Endothelial cell (in vitro differentiated cells): ENCODE results near the gene CCDC85C. TPM values are rescaled to one million over a fixed set of nuclear protein-coding genes. Genes with fewer than 3 reads are reported as not detected.

Source experiments
- DNase-seq: peaks from one replicate; pipeline ENCODE4 v3.0.0; 2021; ENCODE audit warnings: low spot score
- H3K27ac Mint-ChIP-seq: one replicate; pipeline ENCODE4 v1.8.0; 2021; ENCODE audit warnings: mixed read lengths, inconsistent platforms; ENCODE audit not compliant: unreplicated experiment
- H3K27me3 Mint-ChIP-seq: one replicate; pipeline ENCODE4 v1.8.0; 2021; ENCODE audit warnings: mild to moderate bottlenecking, moderate library complexity, mixed read lengths, inconsistent platforms; ENCODE audit not compliant: unreplicated experiment
- H3K36me3 Mint-ChIP-seq: one replicate; pipeline ENCODE4 v1.8.0; 2021; ENCODE audit warnings: mild to moderate bottlenecking, low read depth, mixed read lengths, inconsistent platforms; ENCODE audit not compliant: unreplicated experiment
- H3K4me1 Mint-ChIP-seq: one replicate; pipeline ENCODE4 v1.8.0; 2021; ENCODE audit warnings: mild to moderate bottlenecking, mixed read lengths, inconsistent platforms; ENCODE audit not compliant: unreplicated experiment
- H3K4me3 Mint-ChIP-seq: one replicate; pipeline ENCODE4 v1.8.0; 2021; ENCODE audit warnings: mild to moderate bottlenecking, mixed read lengths, inconsistent platforms; ENCODE audit not compliant: unreplicated experiment
- H3K9me3 Mint-ChIP-seq: one replicate; pipeline ENCODE4 v1.8.0; 2021; ENCODE audit warnings: mixed read lengths, inconsistent platforms; ENCODE audit not compliant: unreplicated experiment
- CTCF ChIP-seq: fragments of 200-600 bp; sonication (generic); IDR thresholded peaks from one replicate; pipeline ENCODE4 v1.5.0; 2021; ENCODE audit warnings: antibody characterized with exemption; ENCODE audit not compliant: unreplicated experiment
- total RNA-seq: library from RNA; stranded (reverse); fragmentation: NEBNext Ultra II Directional; extraction: Animal tissue kit (Norgen Biotek cat#: 25700); gene quantifications from one replicate; pipeline ENCODE4 v1.2.1, GENCODE V29; 2021; ENCODE audit not compliant: unreplicated experiment

Gene CCDC85C
- total RNA-seq, 1 donor from 2014 or later, result 42.1 TPM

GRCh38 chr14:99544991-99545390 is 59.0 kb downstream of the CCDC85C start:
- H3K36me3 Mint-ChIP-seq, result no peaks in the 10 kb centered on the region
- H3K27me3 Mint-ChIP-seq, result peaks cover 19% of the 10 kb centered on the region
- peaks cover 18% of the 10 kb centered on the region for H3K4me1 Mint-ChIP-seq
- H3K27ac Mint-ChIP-seq, result no peak overlapping the region
- DNase-seq, result no peak
- no peaks in the 10 kb centered on the region for H3K9me3 Mint-ChIP-seq
- no peak for TF ChIP-seq CTCF
- H3K4me3 Mint-ChIP-seq, result no peak overlapping the region

GRCh38 chr14:99543985-99544384 is 60.0 kb downstream of the CCDC85C start:
- DNase-seq, result no peak
- H3K27me3 Mint-ChIP-seq, result peaks cover 17% of the 10 kb centered on the region
- no peak for TF ChIP-seq CTCF
- peaks cover 24% of the 10 kb centered on the region for H3K4me1 Mint-ChIP-seq
- H3K27ac Mint-ChIP-seq, result no peak overlapping the region
- no peaks in the 10 kb centered on the region for H3K9me3 Mint-ChIP-seq
- H3K4me3 Mint-ChIP-seq, result no peak overlapping the region
- H3K36me3 Mint-ChIP-seq, result no peaks in the 10 kb centered on the region

- TF ChIP-seq CTCF, result no peak
- H3K27ac Mint-ChIP-seq, result no peak overlapping the region
- H3K9me3 Mint-ChIP-seq, result no peaks in the 10 kb centered on the region
- no peak for DNase-seq
- H3K27me3 Mint-ChIP-seq, result peaks cover 15% of the 10 kb centered on the region
- no peaks in the 10 kb centered on the region for H3K36me3 Mint-ChIP-seq
- H3K4me1 Mint-ChIP-seq, result peaks cover 24% of the 10 kb centered on the region
- H3K4me3 Mint-ChIP-seq, result no peak overlapping the region
Observed at GRCh38 chr14:99543370-99543769, 60.6 kb downstream of the CCDC85C start.

GRCh38 chr14:99542566-99542965 is 61.4 kb downstream of the CCDC85C start:
- Mint-ChIP-seq H3K4me3 (no peak overlapping the region), H3K27ac (no peak overlapping the region), H3K36me3 (no peaks in the 10 kb centered on the region), H3K9me3 (no peaks in the 10 kb centered on the region), H3K4me1 (peaks cover 24% of the 10 kb centered on the region), H3K27me3 (peaks cover 17% of the 10 kb centered on the region)
- no peak for TF ChIP-seq CTCF
- DNase-seq, result no peak

GRCh38 chr14:99541677-99542470 is 62.1 kb downstream of the CCDC85C start:
- Mint-ChIP-seq H3K9me3 (no peaks in the 10 kb centered on the region), H3K4me3 (peak overlapping the region; percentile 31), H3K27ac (no peak overlapping the region)

More at GRCh38 chr14:99541677-99542470, 62.1 kb downstream of the CCDC85C start:
- no peak for DNase-seq
- H3K4me1 Mint-ChIP-seq, result peaks cover 24% of the 10 kb centered on the region
- peaks cover 16% of the 10 kb centered on the region for H3K27me3 Mint-ChIP-seq
- TF ChIP-seq CTCF, result no peak
- no peaks in the 10 kb centered on the region for H3K36me3 Mint-ChIP-seq
